ENCODE data around the gene ENO4.

ENO4 gene

GRCh38 chr10:116915340-116915739 lies 66.0 kb downstream of the ENO4 start:
- DNase-seq (ENCODE audit: low spot score), result no peak

DNA sequence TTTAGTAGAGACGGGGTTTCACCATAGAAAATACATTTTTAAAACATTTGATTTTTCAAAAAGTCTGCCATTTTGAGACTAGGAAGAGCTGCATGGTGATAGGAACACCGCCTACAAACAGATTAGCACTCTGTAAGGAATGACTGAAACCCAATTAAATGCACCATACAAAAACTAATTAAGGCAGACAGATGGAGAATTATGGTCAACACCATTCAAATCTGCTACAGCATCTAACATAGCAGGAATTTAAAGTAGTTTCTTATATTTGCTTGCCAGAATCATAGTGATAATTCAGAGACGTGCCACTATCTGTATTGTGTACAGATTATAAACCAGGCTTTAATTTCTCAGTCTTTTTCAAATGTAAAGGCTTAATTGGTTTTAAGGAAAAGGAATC lies 68.2 kb downstream of the ENO4 start:
- no peak for DNase-seq (ENCODE audit: low spot score)

DNA sequence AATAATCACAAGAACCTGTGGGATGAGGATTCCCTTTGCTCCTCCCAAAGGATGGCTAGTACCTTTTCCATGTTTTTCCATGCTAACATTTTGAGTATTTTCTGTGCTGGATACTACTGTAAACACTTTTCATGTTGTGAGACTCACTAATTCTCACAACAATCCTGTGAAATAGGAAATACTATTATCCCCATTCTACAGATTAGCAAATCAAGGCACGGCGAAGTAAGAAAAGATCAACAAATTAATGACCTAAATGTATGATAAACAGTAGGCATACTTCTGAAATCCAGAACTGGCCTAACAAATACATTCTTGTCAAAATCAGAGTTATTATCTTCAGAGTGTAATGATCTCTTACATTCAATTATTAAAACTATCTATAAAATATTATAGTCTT lies 69.3 kb downstream of the ENO4 start:
- no peak for DNase-seq (ENCODE audit: low spot score)

- no peak for DNase-seq (ENCODE audit: low spot score)
Measured at GRCh38 chr10:116919164-116919563, 69.9 kb downstream of the ENO4 start.

DNA sequence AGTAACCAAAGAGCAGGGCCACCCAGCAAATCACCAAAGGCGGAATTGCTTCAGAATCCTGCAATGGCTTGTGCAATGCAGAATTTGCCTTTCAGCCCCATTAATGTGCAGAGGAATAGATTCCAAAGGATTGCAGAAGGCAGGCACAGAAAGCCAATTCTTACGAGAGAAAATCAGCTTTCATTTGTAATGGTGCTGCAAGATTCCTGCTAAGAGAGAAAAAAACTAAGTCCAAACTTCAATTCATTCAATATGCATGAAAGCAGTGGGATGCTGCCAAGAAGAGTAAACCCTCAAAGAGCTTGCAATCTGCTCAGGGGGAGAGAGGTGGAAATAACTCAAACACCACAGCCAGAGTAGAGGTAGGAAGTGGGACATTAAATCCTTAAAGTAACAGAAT lies 70.4 kb downstream of the ENO4 start:
- DNase-seq (ENCODE audit: low spot score), result no peak

- no peak for DNase-seq (ENCODE audit: low spot score)
Measured at GRCh38 chr10:116925056-116925455, 75.8 kb downstream of the ENO4 start.

DNA sequence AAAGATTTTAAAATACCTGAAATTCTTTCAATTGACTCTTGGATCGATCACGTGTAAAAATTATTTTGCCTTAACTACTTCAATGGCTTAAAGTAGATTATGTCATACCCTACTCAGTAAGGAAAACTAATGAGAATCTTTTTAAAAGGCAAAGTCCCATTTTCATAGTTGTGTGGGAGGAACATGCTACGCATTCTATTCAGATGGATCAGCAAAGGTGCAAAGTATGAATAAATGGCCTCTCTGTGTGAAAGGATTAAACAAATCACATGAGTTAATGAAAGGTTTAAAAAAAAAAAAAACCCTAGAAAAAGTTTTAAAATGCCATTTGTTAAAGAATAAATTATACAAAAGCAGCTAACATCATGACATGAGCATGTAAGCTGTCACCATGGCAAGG lies 77.1 kb downstream of the ENO4 start:
- DNase-seq (ENCODE audit: low spot score), result no peak

DNA sequence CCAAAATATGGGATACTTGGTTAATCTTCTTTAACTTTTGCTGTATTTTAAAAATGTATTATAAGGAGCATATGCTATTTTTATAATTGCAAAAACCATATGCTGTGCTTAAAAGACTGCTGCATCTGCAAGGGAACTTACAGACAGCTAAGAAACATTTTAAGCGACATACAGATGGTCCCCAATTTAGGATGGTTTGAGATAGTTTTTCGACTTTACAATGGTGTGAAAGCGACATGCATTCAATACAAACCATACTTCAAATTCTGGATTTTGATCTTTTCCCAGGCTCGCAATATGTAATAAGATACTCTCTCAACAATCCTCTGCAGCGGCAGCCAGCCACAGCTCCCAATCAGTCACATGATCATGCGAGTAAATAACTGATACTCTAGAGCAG lies 82.5 kb downstream of the ENO4 start:
- no peak for DNase-seq (ENCODE audit: low spot score)
